RWPE1 (cell line): ENCODE results near the gene APPL1.
"Not testable (repeated sequence)": the region's sequence is repeated elsewhere in the genome, so short reads cannot be mapped to it uniquely, and the experiment has no call there.

Experiments used
- CTCF ChIA-PET: fragments of 350-600 bp; sonication (Branson Sonifier 250); formaldehyde crosslinking; extraction: SDS; loops from one replicate; lab custom pipeline; 2021; lab: Yijun Ruan, JAX
- POLR2A ChIA-PET: fragments of 400-600 bp; formaldehyde crosslinking; extraction: SDS; loops from one replicate; lab custom pipeline; 2020; ENCODE audit warnings: antibody characterized with exemption; ENCODE audit not compliant: low non-redundant PET; lab: Yijun Ruan, JAX
- DNase-seq: peaks from one replicate; pipeline ENCODE4 v3.0.0; 2012; ENCODE audit warnings: low spot score
- H3K27ac ChIP-seq: fragments of 450-650 bp; 2 replicates; pipeline ENCODE4 v1.5.1; 2017
- CTCF ChIP-seq: fragments of 450-650 bp; conservative IDR thresholded peaks from 2 replicates; pipeline ENCODE4 v1.5.1; 2017; ENCODE audit warnings: low read depth, mild to moderate bottlenecking

The APPL1 gene

GRCh38 chr3:57298041-57298440, 70.5 kb downstream of the APPL1 start:
- CTCF ChIA-PET: no interaction called here
- POLR2A ChIA-PET: no interaction called here
- no peak for TF ChIP-seq CTCF
- no peak overlapping the region for H3K27ac ChIP-seq
- peak; percentile 65 for DNase-seq

DNA sequence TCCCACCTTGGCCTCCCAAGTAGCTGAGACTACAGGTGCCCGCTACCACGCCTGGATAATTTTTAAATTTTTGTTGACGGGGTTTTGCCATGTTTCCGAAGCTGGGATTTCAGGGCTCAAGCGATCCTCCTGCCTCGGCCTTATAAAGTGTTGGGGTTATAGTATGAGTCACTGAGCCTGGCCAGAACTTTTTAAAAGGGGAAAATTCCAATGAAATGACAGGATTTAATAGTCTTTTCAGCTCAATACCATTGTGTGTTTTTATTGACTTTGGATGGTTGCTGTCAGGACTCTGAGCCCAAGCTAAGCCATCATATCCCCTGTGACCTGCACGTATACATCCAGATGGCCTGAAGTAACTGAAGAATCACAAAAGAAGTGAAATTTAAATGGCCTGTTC, 76.0 kb downstream of the APPL1 start:
- H3K27ac ChIP-seq, CTCF ChIA-PET, POLR2A ChIA-PET: not testable (repeated sequence)
- DNase-seq: peak; percentile 16

GRCh38 chr3:57309769-57310360, 82.3 kb downstream of the APPL1 start:
- no peak overlapping the region for H3K27ac ChIP-seq
- no peak for DNase-seq
- ChIA-PET CTCF (no interaction called here), POLR2A (no interaction called here)
- TF ChIP-seq CTCF: no peak

DNA sequence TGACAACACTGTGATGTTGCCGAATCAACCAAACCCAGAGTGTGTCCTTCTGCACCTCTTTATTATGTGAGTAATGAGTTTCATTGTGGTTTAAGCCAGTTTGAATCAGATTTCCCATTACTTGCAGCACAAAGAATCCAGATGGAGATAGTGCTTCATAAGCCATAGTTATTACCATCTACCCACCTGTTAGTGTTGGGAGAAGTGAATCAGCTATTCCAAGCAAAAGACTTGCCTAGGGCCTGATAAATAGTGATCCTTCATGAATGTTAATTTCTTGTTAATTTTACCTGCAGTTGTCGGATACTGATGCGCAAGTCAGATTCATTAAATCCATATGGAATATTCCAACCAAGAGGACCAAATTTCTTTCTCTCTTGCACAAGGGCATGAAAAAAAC, 86.7 kb downstream of the APPL1 start:
- no peak for DNase-seq
- TF ChIP-seq CTCF: no peak
- CTCF ChIA-PET: no interaction called here
- no peak overlapping the region for H3K27ac ChIP-seq
- POLR2A ChIA-PET: no interaction called here
